ENCODE results near the gene TMEM156. TPM values are rescaled to one million over a fixed set of nuclear protein-coding genes. Genes with fewer than 3 reads are reported as not detected.

The TMEM156 gene
- total RNA-seq, 3 donors from 2014 or later, result 0.32 to 7.5 (median 1.0) TPM

- H3K27me3 ChIP-seq, result no peaks in the 10 kb centered on the region
- H3K36me3 ChIP-seq, result no peaks in the 10 kb centered on the region
- DNase-seq (ENCODE audit: low spot score in 2 of 2), result no peak
- intact Hi-C loops (cut with DNase I; ENCODE audit: low total_unique reads), result loop anchor here (1.0 kb wide), 1 partner anchor 17 kb away; no protein-coding TSS in a partner anchor
- TF ChIP-seq POLR2A (IDR thresholded peaks at IDR 0.05), result no peak
- TF ChIP-seq, protein P1, sequence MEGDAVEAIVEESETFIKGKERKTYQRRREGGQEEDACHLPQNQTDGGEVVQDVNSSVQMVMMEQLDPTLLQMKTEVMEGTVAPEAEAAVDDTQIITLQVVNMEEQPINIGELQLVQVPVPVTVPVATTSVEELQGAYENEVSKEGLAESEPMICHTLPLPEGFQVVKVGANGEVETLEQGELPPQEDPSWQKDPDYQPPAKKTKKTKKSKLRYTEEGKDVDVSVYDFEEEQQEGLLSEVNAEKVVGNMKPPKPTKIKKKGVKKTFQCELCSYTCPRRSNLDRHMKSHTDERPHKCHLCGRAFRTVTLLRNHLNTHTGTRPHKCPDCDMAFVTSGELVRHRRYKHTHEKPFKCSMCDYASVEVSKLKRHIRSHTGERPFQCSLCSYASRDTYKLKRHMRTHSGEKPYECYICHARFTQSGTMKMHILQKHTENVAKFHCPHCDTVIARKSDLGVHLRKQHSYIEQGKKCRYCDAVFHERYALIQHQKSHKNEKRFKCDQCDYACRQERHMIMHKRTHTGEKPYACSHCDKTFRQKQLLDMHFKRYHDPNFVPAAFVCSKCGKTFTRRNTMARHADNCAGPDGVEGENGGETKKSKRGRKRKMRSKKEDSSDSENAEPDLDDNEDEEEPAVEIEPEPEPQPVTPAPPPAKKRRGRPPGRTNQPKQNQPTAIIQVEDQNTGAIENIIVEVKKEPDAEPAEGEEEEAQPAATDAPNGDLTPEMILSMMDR (IDR thresholded peaks at IDR 0.05), result no peak
- TF ChIP-seq POLR2AphosphoS5 (IDR thresholded peaks at IDR 0.05), result no peak
- no peak overlapping the region for H3K27ac ChIP-seq
- no peaks in the 10 kb centered on the region for H3K4me1 ChIP-seq
- H3K4me3 ChIP-seq, result no peak overlapping the region
- no peaks in the 10 kb centered on the region for H3K9me3 ChIP-seq
These were observed 34.2 kb upstream of the TMEM156 start for GRCh38 chr4:39066371-39066770.

- DNase-seq (ENCODE audit: low spot score in 2 of 2), result no peak
- TF ChIP-seq POLR2AphosphoS5 (IDR thresholded peaks at IDR 0.05) (no peak), POLR2A (IDR thresholded peaks at IDR 0.05) (no peak)
- TF ChIP-seq, protein P1 (IDR thresholded peaks at IDR 0.05), result no peak
- no peaks in the 10 kb centered on the region for H3K27me3 ChIP-seq
- H3K4me3 ChIP-seq, result no peak overlapping the region
- no peak overlapping the region for H3K27ac ChIP-seq
- intact Hi-C loops (cut with DNase I; ENCODE audit: low total_unique reads), result no loop called here
- H3K36me3 ChIP-seq, result no peaks in the 10 kb centered on the region
- H3K4me1 ChIP-seq, result no peaks in the 10 kb centered on the region
- no peaks in the 10 kb centered on the region for H3K9me3 ChIP-seq
These were observed 31.2 kb upstream of the TMEM156 start for GRCh38 chr4:39063430-39063829.

GRCh38 chr4:39062770-39063097 is 30.5 kb upstream of the TMEM156 start:
- Histone ChIP-seq H3K36me3 (no peaks in the 10 kb centered on the region), H3K27me3 (no peaks in the 10 kb centered on the region), H3K9me3 (no peaks in the 10 kb centered on the region), H3K4me1 (no peaks in the 10 kb centered on the region), H3K4me3 (no peak overlapping the region), H3K27ac (no peak overlapping the region)
- no peak for DNase-seq (ENCODE audit: low spot score in 2 of 2)
- intact Hi-C loops (cut with DNase I; ENCODE audit: low total_unique reads), result no loop called here
- TF ChIP-seq, protein P1 (IDR thresholded peaks at IDR 0.05), result no peak
- no peak for TF ChIP-seq POLR2A (IDR thresholded peaks at IDR 0.05)
- TF ChIP-seq POLR2AphosphoS5 (IDR thresholded peaks at IDR 0.05), result no peak

DNA sequence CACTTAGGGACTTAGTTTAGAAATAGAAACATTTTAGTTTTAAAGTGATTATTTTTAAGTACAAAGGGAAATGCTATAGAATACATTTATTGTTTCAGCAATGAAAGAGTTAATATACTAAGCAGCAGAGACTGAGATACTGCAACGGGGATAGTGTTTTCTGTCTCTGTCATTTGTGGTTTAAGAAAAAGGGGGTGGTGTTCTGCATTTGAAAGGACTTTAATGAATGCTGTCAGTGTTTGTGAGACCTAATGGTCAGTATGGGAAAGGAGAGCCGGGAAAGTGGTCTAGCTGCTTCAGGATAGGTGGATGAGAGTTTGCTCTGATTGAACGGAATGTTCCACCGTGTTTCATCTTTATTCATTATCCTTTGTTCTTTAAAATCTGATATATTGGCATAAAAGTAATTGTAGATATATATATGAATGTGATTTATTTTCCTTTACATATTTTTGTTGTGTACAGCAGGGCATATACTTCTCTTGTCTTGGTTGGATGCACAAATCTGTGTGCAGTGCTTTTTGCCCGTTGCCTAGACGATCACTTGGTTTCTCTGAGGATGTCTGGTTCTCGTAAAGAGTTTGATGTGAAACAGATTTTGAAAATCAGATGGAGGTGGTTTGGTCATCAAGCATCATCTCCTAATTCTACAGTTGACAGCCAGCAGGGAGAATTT is 30.0 kb upstream of the TMEM156 start, which contains the start of gene KLHL5:
Gene KLHL5, plus strand, starts transcription at position 139 of the 676 bp plus-strand sequence. Its CDS starts 421 bp downstream, at position 560.
- no peak within 1 kb of the TSS for H3K27ac ChIP-seq
- no peaks in the 10 kb centered on the region for H3K9me3 ChIP-seq
- intact Hi-C loops (cut with DNase I; ENCODE audit: low total_unique reads), result no loop called here
- no peak for DNase-seq (ENCODE audit: low spot score in 2 of 2)
- no peak within 1 kb of the TSS for H3K4me3 ChIP-seq
- no peak for TF ChIP-seq POLR2A (IDR thresholded peaks at IDR 0.05)
- no peak for TF ChIP-seq POLR2AphosphoS5 (IDR thresholded peaks at IDR 0.05)
- TF ChIP-seq, protein P1 (IDR thresholded peaks at IDR 0.05), result no peak
- no peaks in the 10 kb centered on the region for H3K27me3 ChIP-seq
- no peaks in the 10 kb centered on the region for H3K4me1 ChIP-seq
- H3K36me3 ChIP-seq, result no peaks in the 10 kb centered on the region

DNA sequence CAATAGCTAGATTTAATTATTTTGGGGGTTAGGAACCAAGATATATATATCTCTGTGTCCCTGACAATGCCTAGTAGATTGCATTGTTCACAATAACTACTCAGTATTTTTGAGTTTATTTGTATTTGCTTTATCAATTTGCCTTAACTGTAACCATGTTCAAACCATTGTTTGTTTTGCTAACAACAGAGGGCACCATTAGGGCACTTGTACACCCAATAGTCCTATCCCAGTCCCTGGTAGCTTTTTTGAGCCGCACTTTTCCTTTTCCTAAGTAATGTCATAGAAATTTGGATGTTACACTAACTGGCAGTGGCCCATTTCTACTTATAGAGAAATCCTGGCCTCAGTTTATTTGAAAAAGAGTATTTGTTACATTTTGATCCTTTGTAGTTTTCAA is 29.2 kb upstream of the TMEM156 start:
- H3K27me3 ChIP-seq, result no peaks in the 10 kb centered on the region
- H3K4me3 ChIP-seq, result no peak overlapping the region
- no peak overlapping the region for H3K27ac ChIP-seq
- no peaks in the 10 kb centered on the region for H3K9me3 ChIP-seq
- intact Hi-C loops (cut with DNase I; ENCODE audit: low total_unique reads), result no loop called here
- TF ChIP-seq, protein P1 (IDR thresholded peaks at IDR 0.05), result no peak
- TF ChIP-seq POLR2AphosphoS5 (IDR thresholded peaks at IDR 0.05), result no peak
- TF ChIP-seq POLR2A (IDR thresholded peaks at IDR 0.05), result no peak
- no peaks in the 10 kb centered on the region for H3K4me1 ChIP-seq
- no peaks in the 10 kb centered on the region for H3K36me3 ChIP-seq
- no peak for DNase-seq (ENCODE audit: low spot score in 2 of 2)

All from breast epithelium (tissue), 4 donors.